ENCODE data around the gene LSS.

The LSS gene

DNA sequence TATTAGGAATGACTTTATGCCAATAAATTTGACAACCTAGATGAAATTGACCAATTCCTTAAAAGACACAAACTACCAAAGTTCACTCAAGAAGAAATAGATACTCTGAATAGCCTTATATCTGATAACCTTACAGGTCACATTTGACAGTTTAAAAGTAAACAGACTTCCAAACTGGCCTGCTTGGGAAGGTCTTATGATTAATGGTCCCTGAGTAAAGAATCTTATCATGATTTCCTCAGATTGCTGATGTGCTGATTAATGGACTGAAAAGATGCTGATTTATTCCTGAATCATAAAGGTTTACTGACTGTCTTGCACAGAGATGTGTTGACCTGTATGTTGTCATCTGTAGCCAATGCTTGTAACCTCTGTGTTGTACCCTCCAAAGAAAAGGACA is 63.5 kb downstream of the LSS start:
- no peak for DNase-seq

GRCh38 chr21:46163380-46163779 is 65.2 kb downstream of the LSS start:
- no peak for DNase-seq

DNA sequence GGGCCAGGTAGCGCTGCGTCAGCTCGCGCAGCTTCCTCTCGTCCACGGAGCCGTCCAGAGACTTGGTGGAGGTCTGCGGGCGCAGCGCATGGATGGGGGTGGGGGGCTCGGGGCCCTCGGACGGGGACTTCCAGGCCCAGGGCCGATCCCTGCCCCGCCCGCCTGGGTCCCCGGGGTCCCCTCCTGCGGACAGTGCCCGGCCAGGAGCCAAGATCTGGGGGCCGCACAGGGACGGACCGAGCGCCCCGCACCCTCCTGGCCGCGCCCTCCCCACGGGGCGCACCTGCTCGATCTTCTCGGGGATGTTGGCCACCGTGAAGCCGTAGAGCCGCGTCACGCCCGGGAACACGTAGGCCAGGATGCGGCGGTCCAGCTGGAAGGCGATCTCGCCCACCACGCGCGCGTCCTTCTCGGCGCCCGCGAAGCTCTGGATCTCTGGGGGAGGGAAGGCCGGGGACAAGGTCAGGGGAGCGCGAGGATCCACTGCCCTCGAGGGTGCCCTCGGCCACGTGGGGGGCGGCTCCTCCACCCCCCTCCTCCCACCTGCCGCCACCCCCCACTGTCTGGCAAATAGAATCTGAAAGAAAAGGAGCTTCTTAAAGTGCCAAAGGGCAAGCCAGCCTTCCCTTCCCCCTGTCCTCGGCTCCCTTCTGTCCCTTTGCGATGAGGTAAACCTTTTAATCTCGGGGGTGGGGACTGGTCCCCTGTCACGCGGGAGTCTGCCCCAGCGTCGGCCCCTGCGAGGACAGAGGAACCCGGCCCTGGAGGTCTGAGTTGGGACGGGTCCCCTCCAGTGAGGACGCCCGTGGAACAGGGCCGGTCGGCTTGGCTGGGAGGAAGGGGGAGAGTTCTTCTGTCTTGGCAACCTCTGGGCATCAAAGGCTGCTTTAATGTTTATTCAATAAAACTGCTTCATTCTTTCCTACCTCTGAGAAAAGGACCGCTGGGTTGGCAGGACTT is 66.7 kb downstream of the LSS start:
- no peak for DNase-seq

DNA sequence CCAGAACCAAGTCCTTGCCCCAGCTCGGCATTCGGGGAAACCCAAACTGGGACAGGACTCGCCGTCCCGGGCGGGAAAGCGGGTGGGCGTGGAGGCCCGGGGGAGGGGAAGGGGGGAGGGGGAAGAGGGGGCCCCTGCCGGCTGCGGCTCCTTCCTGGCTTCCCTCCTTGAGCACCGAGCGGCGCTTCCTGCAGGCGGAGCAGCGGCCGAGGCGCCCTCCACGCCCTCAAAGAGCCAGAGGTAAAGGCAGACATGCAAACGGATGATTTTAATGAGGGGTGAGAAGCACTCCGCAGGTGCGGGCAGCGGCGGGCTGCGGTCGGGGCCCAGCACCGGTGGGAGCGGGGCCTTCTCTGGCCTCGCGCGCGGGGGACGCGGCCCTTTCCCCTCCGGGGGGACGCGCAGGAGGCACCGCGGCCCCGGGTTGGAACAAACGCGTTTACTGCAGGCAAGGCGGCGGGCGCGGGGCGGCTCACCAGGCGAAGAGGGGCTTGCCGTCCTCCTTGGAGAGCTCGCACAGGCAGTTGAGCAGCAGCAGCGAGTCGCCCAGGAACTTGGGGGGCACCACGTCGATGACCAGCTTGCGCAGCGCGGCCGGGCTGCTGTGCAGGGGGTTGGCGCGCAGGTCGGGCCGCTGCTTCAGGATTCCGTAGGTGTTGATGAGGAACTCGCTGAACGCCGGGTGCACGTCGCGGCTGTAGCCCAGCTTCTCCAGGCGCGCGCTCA is 67.5 kb downstream of the LSS start:
- peak in 1 of 6 experiments; percentile 18 for DNase-seq

DNA sequence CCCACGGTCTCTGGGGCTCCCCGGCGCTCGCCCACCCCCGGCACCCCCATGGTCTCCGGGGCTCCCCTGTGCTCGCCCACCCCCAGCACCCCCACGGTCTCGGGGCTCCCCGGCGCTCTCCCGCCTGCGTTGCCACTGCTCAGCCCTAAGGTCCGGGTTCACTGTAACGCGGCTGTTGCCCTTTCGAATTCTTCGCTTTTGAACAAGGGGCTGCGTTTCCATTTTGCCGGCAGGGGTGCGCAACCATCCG is 68.0 kb downstream of the LSS start:
- DNase-seq = peak in 1 of 6 experiments; percentile 21

DNA sequence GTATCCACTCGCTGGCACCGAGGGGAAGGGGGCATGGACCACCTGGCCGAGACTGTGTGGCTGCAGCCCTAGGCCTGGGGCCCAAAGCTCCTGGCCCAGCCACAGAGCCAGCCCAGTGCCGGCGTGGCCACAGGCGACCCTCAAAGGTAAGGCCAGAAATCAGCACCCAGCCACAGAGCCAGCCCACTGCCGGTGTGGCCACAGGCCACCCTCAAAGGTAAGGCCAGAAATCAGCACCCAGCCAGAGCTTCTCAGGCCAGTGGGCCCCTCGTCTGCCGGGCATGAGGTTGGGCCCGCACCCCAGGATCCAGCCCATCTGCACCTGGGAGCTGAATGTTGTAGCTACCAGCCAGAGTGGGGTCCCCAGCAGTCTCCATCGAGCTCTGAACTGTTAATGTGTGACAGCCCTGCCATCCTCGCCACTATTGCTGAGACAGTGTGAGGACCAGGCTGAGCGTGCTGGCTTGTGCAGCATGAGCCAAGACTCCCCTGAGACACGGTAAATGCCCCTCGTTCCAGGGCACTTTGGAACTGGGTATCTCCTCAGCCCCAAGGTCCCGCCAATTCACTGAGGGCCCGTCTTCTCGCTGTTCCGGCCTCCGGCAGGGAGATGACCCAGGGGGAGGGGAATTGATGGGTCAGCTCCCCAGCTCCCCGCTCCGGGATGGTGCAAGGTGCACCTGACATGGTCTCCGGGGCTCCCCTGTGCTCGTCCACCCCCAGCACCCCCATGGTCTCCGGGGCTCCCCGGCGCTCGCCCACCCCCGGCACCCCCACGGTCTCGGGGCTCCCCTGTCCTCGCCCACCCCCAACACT is 68.5 kb downstream of the LSS start:
- no peak for DNase-seq

DNA sequence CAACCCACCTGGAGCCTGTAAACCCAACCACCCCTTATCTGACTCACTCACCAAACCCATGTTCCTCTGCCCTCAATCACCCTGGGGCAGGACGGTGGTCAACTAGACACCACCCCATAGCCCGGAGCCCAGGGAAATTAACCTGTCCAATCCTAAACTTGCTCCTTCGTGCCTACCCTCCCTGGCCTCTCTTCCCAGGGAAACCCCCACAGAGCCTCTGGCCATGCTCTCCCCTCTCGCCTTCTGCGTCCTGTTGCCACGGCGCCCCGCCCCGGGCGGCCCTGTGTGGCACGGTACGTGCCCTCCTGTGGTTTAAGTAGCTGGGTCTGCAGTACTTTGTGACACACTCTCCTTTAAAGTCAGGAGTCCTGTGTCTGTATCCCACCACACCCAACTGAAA is 69.2 kb downstream of the LSS start:
- DNase-seq = no peak

- DNase-seq = no peak
Measured at GRCh38 chr21:46158666-46159300, 69.8 kb downstream of the LSS start.

DNA sequence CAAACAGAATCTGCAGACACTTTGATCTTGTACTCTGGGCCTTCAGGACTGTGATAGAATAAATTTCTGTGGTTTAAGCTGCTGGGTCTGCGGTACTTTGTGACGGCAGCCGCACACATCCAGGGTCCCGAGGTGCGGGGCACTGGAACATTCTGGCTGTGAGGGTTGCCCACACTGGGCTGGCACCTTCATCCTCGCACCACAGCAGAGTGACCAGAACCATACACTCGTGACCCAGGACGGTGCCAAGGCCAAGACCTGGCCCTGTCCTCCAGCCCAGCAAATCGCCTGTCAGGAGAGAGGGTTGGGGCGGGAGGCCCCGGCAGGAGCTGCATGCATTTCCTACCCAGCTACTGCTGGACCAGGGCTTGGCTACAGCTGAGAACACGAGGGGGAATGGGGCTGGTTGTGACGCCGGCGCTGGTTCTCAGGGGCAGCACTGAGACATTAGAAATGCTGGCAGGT is 70.6 kb downstream of the LSS start:
- DNase-seq = no peak

- DNase-seq = no peak
Measured at GRCh38 chr21:46157396-46157986, 71.1 kb downstream of the LSS start.

DNA sequence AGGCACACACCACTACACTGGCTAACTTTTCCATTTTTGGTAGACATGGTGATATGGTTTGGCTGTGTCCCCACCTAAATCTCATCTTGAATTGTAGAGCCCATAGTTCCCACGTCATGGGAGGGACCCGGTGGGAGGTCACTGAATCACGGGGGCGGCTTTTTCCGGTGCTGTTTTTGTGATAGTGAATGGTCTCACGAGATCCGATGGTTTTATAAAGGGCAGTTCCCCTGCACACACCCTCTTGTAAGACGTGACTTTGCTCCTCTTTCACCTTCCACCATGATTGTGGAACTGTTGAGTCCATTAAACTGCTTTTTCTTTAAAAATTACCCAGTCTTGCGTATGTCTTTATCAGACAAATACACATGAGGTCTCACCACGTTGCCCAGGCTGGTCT is 71.9 kb downstream of the LSS start:
- DNase-seq = no peak

DNA sequence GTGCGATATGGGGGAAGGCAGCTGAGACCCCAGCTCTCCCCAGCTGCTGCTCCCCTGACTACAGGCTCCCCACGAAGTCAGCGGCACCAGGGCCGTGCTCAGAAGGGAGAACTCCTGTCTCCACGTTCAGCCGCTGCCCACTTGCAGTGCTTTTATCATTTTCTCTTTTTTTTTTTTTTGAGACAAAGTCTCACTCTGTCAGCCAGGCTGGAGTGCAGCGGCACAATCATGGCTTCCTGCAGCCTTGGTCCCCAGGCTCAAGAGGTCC is 72.3 kb downstream of the LSS start:
- DNase-seq = no peak

GRCh38 chr21:46155514-46156377 is 72.8 kb downstream of the LSS start, which contains the start of gene FTCD:
Gene FTCD, minus strand, starts transcription at chr21:46155579. Its CDS starts 56 bp downstream, at chr21:46155523.
- DNase-seq = no peak

GRCh38 chr21:46154955-46155513 is 73.5 kb downstream of the LSS start:
- no peak for DNase-seq

GRCh38 chr21:46154155-46154954 is 74.2 kb downstream of the LSS start:
- no peak for DNase-seq

GRCh38 chr21:46153247-46154154 is 75.1 kb downstream of the LSS start:
- DNase-seq = peak in 4 of 6 experiments; percentile 11 to 38 (median 18)

DNA sequence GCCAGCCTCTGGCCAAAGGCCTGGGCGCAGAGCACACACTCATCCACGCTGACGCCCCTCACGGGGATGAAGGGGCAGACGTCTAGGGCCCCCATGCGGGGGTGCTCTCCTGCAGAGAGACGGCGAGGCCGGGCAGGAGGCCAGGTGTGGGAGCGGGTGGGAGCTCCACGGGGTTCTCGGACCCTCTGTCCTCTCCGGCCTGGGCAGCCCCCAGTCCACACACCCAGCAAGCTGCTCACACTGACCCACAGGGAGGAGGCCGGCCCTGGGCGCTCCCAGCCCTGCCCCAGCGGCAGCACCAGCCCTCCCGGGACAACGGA is 75.7 kb downstream of the LSS start:
- DNase-seq = no peak

GRCh38 chr21:46151989-46152926 is 76.3 kb downstream of the LSS start:
- no peak for DNase-seq
